Activated CD4-positive, alpha-beta T cell treated with anti-CD3 and anti-CD28 coated beads, Interleukin-2, amount 50 U/mL, for 48 hours (primary cell): ENCODE measurements around the gene CATSPER4.
A peak's percentile ranks its signal among the peaks of the same experiment; 100 is the strongest.

ENCODE experiments used
- DNase-seq, 2 experiments: peaks; one replicate each; pipeline ENCODE4 v3.0.0-alpha.2; 2020

Gene CATSPER4

GRCh38 chr1:26164861-26165842 is 25.2 kb upstream of the CATSPER4 start:
- no peak for DNase-seq

- DNase-seq, result no peak
Measured at GRCh38 chr1:26166719-26167281, 23.6 kb upstream of the CATSPER4 start.

- no peak for DNase-seq
Measured at GRCh38 chr1:26168410-26169197, 21.8 kb upstream of the CATSPER4 start, which contains the start of gene C1orf232. TSS of gene C1orf232 (minus strand) at chr1:26168963. CDS start at chr1:26168499, 464 bp downstream.

GRCh38 chr1:26169198-26169554 is 21.2 kb upstream of the CATSPER4 start:
- DNase-seq, result no peak

- peak; percentile 89 to 91 for DNase-seq
Measured at GRCh38 chr1:26169669-26170471, 20.5 kb upstream of the CATSPER4 start, which contains the start of gene ZNF593. TSS of gene ZNF593 (plus strand) at chr1:26169908. CDS start at chr1:26169984, 76 bp downstream.

- DNase-seq, result no peak
Measured at GRCh38 chr1:26170472-26170821, 20.0 kb upstream of the CATSPER4 start.

- DNase-seq, result no peak
Measured at GRCh38 chr1:26171084-26172072, 19.0 kb upstream of the CATSPER4 start, which contains the start of gene ZNF593OS. TSS of gene ZNF593OS (minus strand) at chr1:26171832. CDS start at chr1:26171661, 171 bp downstream.

- DNase-seq, result no peak
Measured at GRCh38 chr1:26175346-26175745, 15.1 kb upstream of the CATSPER4 start.

GRCh38 chr1:26177182-26177684 is 13.2 kb upstream of the CATSPER4 start, which contains the start of gene CNKSR1:
TSS of gene CNKSR1 (plus strand) at chr1:26177491. CDS start at chr1:26177548, 57 bp downstream.
- no peak for DNase-seq

- no peak for DNase-seq
Measured at GRCh38 chr1:26180010-26180506, 10.3 kb upstream of the CATSPER4 start.

- DNase-seq, result no peak
Measured at GRCh38 chr1:26181586-26182382, 8.6 kb upstream of the CATSPER4 start.

GRCh38 chr1:26182383-26182696 is 8.1 kb upstream of the CATSPER4 start:
- DNase-seq, result no peak

GRCh38 chr1:26184086-26184485 is 6.3 kb upstream of the CATSPER4 start:
- DNase-seq, result no peak

- no peak for DNase-seq
Measured at GRCh38 chr1:26184883-26185282, 5.5 kb upstream of the CATSPER4 start.

- no peak for DNase-seq
Measured at GRCh38 chr1:26187882-26188281, 2.5 kb upstream of the CATSPER4 start.

GRCh38 chr1:26188477-26188876 is 1.9 kb upstream of the CATSPER4 start:
- DNase-seq, result no peak

GRCh38 chr1:26189331-26189730 is 1.1 kb upstream of the CATSPER4 start:
- DNase-seq, result no peak

GRCh38 chr1:26189751-26190275 is 589 bp upstream of the CATSPER4 start:
- DNase-seq, result no peak

GRCh38 chr1:26191739-26192138 is 1.3 kb downstream of the CATSPER4 start:
- DNase-seq, result no peak

- DNase-seq, result no peak
Measured at GRCh38 chr1:26195805-26196204, 5.4 kb downstream of the CATSPER4 start.
